ENCODE measurements around the gene ADPGK.

ADPGK gene

GRCh38 chr15:72790302-72790910 lies 6.8 kb upstream of the ADPGK start:
- no peak for DNase-seq (ENCODE audit: low read depth, low spot score)

- no peak for DNase-seq (ENCODE audit: low read depth, low spot score)
Measured at GRCh38 chr15:72787526-72787925, 4.0 kb upstream of the ADPGK start.

DNA sequence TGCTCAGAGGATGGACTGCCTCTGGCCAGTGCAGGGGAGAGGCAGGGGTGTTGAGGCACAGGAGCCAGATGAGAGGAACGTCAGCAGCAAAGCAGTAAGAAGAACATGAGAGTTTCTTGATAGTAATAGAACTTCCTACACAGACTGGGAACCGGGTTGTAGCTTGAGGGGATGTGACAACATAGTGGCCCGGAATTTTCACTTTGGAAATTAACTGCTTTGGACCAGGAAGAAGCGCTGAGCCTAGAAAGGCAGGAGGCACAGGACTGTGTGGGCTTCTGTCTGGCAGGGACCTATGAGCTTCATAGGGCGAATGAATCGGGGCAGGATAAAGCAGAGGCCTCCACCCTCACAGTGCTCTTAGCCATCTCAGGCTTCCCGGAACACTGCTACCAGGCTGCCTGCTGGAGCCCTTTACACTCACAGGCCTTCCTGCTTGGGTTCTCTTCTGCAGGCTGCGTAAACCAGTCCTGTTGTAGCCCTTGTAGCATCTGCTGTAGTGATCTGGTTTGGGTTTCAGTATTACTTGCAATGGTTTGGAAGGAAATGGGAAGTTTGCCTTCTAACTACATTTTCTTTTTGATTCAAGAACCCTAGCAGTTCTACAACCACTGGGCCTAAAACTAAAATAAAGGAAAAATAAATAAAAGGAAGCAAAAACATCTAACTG lies 3.3 kb upstream of the ADPGK start:
- no peak for DNase-seq (ENCODE audit: low read depth, low spot score)

GRCh38 chr15:72786242-72786641 lies 2.7 kb upstream of the ADPGK start:
- DNase-seq (ENCODE audit: low read depth, low spot score) = no peak

DNA sequence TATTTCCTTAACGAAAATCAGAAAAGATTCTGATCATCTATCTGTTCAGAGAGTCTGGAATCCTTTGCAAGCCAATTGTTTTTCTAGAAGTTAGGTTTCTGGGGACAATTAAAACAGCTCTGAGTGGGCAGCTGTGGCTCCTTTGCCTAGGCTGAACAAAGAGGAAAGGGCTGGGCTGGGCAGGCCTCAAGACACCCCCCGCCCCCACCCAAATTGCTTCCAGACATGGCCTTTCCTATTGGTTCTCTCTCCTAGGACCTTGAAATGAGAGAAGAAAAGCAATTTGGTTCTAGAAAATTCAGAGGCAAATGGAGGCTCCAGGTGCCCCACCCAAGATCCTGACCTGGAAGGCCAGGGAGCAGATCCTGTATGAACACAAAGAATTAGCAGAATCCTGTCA lies 2.3 kb upstream of the ADPGK start:
- no peak for DNase-seq (ENCODE audit: low read depth, low spot score)

DNA sequence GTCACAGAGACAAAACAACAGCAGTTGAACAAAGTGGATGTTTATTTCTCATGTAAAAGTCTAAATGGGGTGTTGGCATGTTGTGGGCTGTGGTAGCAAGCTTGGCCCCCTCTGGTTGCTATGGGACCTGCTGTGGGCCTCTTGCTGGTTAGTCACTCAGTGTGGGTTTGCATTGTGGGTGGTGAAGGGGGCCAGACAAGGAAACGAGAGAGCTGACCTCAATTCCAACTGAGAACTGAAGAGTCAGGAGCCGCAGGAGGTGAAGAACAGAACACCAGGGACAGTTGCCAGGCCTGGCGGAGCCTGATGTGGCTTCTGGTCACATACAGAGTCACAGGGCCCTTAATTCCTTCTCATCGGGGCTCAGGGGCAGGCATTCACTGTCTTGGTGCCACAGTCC lies 1.9 kb upstream of the ADPGK start:
- no peak for DNase-seq (ENCODE audit: low read depth, low spot score)

GRCh38 chr15:72784456-72784876 lies 908 bp upstream of the ADPGK start:
- no peak for DNase-seq (ENCODE audit: low read depth, low spot score)

DNA sequence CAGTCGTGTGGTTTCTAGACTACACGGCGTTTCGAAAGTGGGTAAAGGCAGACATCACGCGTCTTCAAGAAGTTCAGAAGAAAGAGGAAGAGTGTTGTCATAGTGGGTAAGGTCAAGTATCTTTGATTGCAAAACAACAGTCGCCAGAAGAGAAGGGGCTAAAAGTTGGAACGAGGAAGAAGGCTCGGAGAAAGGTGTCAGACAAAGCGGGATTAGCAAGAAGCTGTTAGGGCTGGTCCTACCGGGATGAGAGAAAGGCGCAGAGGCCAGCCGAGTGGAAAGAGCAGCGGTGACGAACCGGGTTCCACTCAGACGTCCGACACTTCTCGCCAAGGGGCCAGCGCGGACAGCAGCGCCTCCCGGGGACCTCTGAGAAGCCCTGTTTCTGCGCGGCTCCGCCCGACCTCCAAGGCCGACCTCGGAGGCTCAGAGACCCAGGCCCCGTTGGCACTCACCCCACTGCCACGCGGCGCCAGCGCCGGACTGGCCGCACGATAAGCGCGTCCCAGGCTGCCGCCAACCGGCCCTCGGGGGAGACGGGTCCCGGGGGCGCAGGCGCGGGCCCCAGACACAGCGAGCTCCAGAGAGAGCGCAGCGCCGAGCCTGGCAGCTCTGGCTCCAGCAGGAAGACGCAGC lies 436 bp downstream of the ADPGK start:
- DNase-seq (ENCODE audit: low read depth, low spot score) = no peak

- no peak for DNase-seq (ENCODE audit: low read depth, low spot score)
Measured at GRCh38 chr15:72782274-72783003, 1.1 kb downstream of the ADPGK start.

DNA sequence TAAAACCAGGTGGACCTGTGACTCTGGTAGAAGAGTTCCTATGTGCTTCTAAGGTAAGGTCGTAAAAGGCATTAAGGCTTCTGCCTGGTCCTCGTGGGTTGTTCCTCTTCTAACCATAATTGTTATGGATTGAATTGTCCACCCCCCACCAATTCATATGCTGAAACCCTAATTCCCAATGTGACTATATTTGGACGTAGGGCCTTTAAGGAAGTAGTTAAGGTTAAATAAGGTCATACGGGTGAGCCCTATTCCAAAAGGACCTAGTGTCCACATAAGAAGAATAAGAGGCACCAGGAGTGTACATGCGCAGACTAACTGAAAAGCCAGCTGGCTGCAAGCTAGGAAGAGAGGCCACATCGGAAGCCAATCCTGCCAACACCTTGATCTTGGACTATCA lies 1.9 kb downstream of the ADPGK start:
- DNase-seq (ENCODE audit: low read depth, low spot score) = no peak

GRCh38 chr15:72778796-72779195 lies 4.8 kb downstream of the ADPGK start:
- DNase-seq (ENCODE audit: low read depth, low spot score) = no peak

DNA sequence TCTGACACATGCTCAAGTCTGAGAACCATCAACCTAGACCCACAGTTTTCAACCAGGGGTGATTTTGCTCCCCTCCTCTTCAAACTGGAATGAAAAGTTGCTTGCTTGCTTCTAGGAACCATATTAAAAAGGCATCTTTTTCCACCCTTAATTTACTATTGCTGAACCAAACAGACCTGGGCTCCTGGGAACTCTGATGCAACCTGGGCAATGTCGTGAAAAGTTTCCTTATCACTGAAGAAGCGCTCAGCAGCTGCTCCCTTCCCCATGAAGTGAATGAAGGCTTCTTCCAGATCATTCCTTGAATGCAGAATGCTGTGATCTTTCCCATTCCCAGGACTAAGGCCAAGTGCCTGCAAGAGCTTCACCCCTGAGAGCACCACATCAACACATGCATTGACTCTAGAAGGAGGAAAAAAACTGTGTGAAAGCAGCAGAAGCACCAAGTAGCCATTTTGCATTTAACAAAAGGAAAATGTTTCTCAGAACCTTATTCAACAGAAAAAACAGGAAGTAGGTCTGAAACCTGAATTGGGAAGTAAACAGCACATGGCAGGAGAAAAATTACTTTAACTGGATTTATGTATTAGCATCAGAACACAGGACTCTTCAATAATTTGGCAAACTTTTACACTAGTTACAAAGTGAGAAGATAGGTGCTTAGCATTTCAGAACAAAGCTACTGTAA lies 8.7 kb downstream of the ADPGK start:
- DNase-seq (ENCODE audit: low read depth, low spot score) = no peak

GRCh38 chr15:72771329-72771725 lies 12.2 kb downstream of the ADPGK start:
- no peak for DNase-seq (ENCODE audit: low read depth, low spot score)

GRCh38 chr15:72770673-72771328 lies 12.8 kb downstream of the ADPGK start:
- DNase-seq (ENCODE audit: low read depth, low spot score) = no peak

GRCh38 chr15:72766780-72767179 lies 16.8 kb downstream of the ADPGK start:
- DNase-seq (ENCODE audit: low read depth, low spot score) = no peak

DNA sequence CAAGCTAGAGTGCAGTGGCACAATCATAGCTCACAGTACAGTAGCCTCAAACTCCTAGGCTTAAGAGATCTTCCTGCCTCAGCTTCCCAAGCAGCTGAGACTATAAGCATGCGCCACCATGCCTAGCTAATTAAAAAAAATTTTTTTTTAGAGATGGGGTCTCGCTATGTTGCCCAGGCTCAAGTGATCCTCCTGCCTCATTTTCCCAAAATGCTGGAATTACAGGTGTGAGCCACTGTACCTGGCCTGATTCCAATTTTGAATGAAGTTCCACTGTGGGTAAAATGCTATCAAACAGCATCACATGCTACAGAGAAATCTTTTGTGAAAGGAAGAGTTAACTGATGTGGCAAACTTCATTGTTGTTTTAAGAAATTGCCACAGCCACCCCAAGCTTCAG lies 17.5 kb downstream of the ADPGK start:
- no peak for DNase-seq (ENCODE audit: low read depth, low spot score)

- no peak for DNase-seq (ENCODE audit: low read depth, low spot score)
Measured at GRCh38 chr15:72764656-72765055, 18.9 kb downstream of the ADPGK start.

DNA sequence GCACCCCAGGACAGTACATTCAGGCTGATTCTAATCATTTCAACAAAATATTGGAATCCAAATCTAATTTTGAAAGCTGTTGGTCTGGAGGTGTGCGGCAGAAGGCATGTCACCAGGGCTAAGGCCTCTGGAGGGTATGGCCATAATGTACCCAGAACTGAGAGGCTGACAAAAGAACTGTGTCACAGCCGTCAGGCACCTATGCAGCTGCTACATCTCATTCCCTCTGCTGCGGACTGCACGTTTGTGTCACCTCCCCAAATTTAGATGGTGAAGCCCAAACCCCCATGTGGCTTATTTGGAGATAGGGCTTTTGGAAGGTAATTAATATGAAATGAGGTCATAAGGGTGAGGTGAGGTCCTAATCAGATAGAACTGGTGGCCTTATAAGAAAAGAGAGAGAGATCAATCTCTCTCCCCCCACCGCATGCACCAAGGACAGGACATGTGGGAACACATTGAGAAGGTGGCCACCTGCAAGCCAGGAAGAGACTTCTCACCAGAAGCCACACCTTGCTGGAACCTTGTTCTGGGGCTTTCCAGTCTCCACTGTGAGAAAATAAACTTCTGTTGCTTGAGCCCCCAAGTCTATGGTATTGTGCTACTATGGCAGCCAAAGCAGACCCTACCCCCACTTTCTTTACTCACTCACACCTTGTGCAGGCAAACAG lies 22.8 kb downstream of the ADPGK start:
- no peak for DNase-seq (ENCODE audit: low read depth, low spot score)

DNA sequence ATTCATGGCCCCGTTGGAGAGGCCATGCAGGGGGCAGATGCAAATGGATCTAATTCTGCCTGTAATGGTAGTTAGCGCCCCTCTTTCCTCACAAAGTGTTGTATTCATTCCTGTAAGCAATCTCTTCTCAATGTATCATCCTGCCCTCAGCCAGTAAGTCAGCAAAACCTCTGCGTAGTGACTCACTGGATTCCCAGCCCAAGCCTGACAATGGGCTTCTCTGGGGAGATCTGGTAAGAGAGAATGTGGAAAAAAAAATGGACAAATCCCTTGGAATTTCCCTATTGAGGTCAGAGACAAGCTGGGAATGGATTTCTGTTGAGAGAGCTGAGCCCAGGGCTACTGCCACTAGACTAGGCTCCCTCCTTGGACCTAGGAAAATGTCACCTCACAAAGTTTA lies 25.4 kb downstream of the ADPGK start:
- DNase-seq (ENCODE audit: low read depth, low spot score) = no peak

GRCh38 chr15:72754096-72754495 lies 29.5 kb downstream of the ADPGK start:
- no peak for DNase-seq (ENCODE audit: low read depth, low spot score)

Measured in activated naive CD8-positive, alpha-beta T cell treated with anti-CD3 and anti-CD28 coated beads, Interleukin-2, amount 50 U/mL, for 16 hours (primary cell).